Measurements from ENCODE around the gene MSH6. TPM values are rescaled to one million over a fixed set of nuclear protein-coding genes. Genes with fewer than 3 reads are reported as not detected.

The MSH6 gene
- total RNA-seq, 1 experiment from 2014 or later: 88.1 TPM

- TSS peak; percentile 84 for BruUV-seq (replicated peaks)
- Mint-ChIP-seq H3K4me3 (ENCODE audit: low read depth, unreplicated experiment) (peak overlapping the region; percentile 96), H3K36me3 (ENCODE audit: insufficient read depth, unreplicated experiment) (peaks cover 44% of the 10 kb centered on the region), H3K4me1 (ENCODE audit: low read depth, unreplicated experiment) (peaks cover 16% of the 10 kb centered on the region), H3K27me3 (ENCODE audit: unreplicated experiment) (no peaks in the 10 kb centered on the region), H3K9me3 (ENCODE audit: low read depth, unreplicated experiment) (no peaks in the 10 kb centered on the region), H3K27ac (ENCODE audit: unreplicated experiment) (no peak overlapping the region)
- no peak for DNase-seq
- CTCF ChIA-PET: interaction anchor here (0.6 to 1.3 kb wide), 2 partner anchors 44 to 345 kb away, joined by 3 read pairs; no protein-coding TSS in a partner anchor
- intact Hi-C loops (cut with micrococcal nuclease; ENCODE audit: unreplicated experiment): loop anchor here (1.0 to 5.0 kb wide), 2 partner anchors 9 to 325 kb away; no protein-coding TSS in a partner anchor
- no peak for TF ChIP-seq CTCF (IDR thresholded peaks at IDR 0.05; ENCODE audit: unreplicated experiment)
Observed at GRCh38 chr2:47782381-47782670, 619 bp upstream of the MSH6 start.

GRCh38 chr2:47783486-47784351 is 774 bp downstream of the MSH6 start:
- BruUV-seq (replicated peaks): no TSS peak
- TF ChIP-seq CTCF (IDR thresholded peaks at IDR 0.05; ENCODE audit: unreplicated experiment): no peak
- intact Hi-C loops (cut with micrococcal nuclease; ENCODE audit: unreplicated experiment): loop anchor here (5.0 kb wide), 1 partner anchor 324 kb away; no protein-coding TSS in a partner anchor
- Mint-ChIP-seq H3K27ac (ENCODE audit: unreplicated experiment) (peak overlapping the region; percentile 87), H3K9me3 (ENCODE audit: low read depth, unreplicated experiment) (no peaks in the 10 kb centered on the region), H3K4me1 (ENCODE audit: low read depth, unreplicated experiment) (peaks cover 16% of the 10 kb centered on the region), H3K4me3 (ENCODE audit: low read depth, unreplicated experiment) (peak overlapping the region; percentile 96), H3K36me3 (ENCODE audit: insufficient read depth, unreplicated experiment) (peaks cover 44% of the 10 kb centered on the region), H3K27me3 (ENCODE audit: unreplicated experiment) (no peaks in the 10 kb centered on the region)
- peak; percentile 81 for DNase-seq
- CTCF ChIA-PET: interaction anchor here (0.5 to 1.3 kb wide), 3 partner anchors 76 to 362 kb away, joined by 3 to 5 read pairs (median 3); no protein-coding TSS in a partner anchor

- H3K27me3 Mint-ChIP-seq (ENCODE audit: unreplicated experiment): no peaks in the 10 kb centered on the region
- H3K4me3 Mint-ChIP-seq (ENCODE audit: low read depth, unreplicated experiment): peak overlapping the region; percentile 96
- CTCF ChIA-PET: interaction anchor here (0.7 to 1.0 kb wide), 3 partner anchors 53 to 361 kb away, joined by 3 to 5 read pairs (median 4); partner anchors contain the start of gene FBXO11
- no peak for TF ChIP-seq CTCF (IDR thresholded peaks at IDR 0.05; ENCODE audit: unreplicated experiment)
- H3K4me1 Mint-ChIP-seq (ENCODE audit: low read depth, unreplicated experiment): peaks cover 16% of the 10 kb centered on the region
- H3K27ac Mint-ChIP-seq (ENCODE audit: unreplicated experiment): peak overlapping the region; percentile 87
- no peaks in the 10 kb centered on the region for H3K9me3 Mint-ChIP-seq (ENCODE audit: low read depth, unreplicated experiment)
- intact Hi-C loops (cut with micrococcal nuclease; ENCODE audit: unreplicated experiment): loop anchor here (5.0 kb wide), 1 partner anchor 323 kb away; no protein-coding TSS in a partner anchor
- DNase-seq: no peak
- H3K36me3 Mint-ChIP-seq (ENCODE audit: insufficient read depth, unreplicated experiment): peaks cover 44% of the 10 kb centered on the region
- no TSS peak for BruUV-seq (replicated peaks)
Observed at GRCh38 chr2:47784352-47784851, 1.5 kb downstream of the MSH6 start.

- CTCF ChIA-PET: interaction anchor here (0.9 kb wide), 1 partner anchor 143 kb away, joined by 3 read pairs; no protein-coding TSS in a partner anchor
- Mint-ChIP-seq H3K9me3 (ENCODE audit: low read depth, unreplicated experiment) (no peaks in the 10 kb centered on the region), H3K27me3 (ENCODE audit: unreplicated experiment) (no peaks in the 10 kb centered on the region), H3K36me3 (ENCODE audit: insufficient read depth, unreplicated experiment) (peaks cover 47% of the 10 kb centered on the region), H3K4me1 (ENCODE audit: low read depth, unreplicated experiment) (peaks cover 22% of the 10 kb centered on the region), H3K27ac (ENCODE audit: unreplicated experiment) (peak overlapping the region; percentile 53), H3K4me3 (ENCODE audit: low read depth, unreplicated experiment) (peak overlapping the region; percentile 10)
- intact Hi-C loops (cut with micrococcal nuclease; ENCODE audit: unreplicated experiment): no loop called here
- no TSS peak for BruUV-seq (replicated peaks)
- DNase-seq: no peak
- TF ChIP-seq CTCF (IDR thresholded peaks at IDR 0.05; ENCODE audit: unreplicated experiment): no peak
Observed at GRCh38 chr2:47785986-47786385, 3.0 kb downstream of the MSH6 start.

Data from Calu3 (cell line).